Measurements from ENCODE around the gene ELFN1.
"Not testable (repeated sequence)": the region's sequence is repeated elsewhere in the genome, so short reads cannot be mapped to it uniquely, and the experiment has no call there.

ELFN1 gene

GRCh38 chr7:1762238-1762945 is 92.3 kb downstream of the ELFN1 start:
- DNase-seq: no peak

- DNase-seq: no peak
Observed at GRCh38 chr7:1763033-1763432, 93.0 kb downstream of the ELFN1 start.

- not testable (repeated sequence) for DNase-seq
Observed at GRCh38 chr7:1763911-1764310, 93.8 kb downstream of the ELFN1 start.

DNA sequence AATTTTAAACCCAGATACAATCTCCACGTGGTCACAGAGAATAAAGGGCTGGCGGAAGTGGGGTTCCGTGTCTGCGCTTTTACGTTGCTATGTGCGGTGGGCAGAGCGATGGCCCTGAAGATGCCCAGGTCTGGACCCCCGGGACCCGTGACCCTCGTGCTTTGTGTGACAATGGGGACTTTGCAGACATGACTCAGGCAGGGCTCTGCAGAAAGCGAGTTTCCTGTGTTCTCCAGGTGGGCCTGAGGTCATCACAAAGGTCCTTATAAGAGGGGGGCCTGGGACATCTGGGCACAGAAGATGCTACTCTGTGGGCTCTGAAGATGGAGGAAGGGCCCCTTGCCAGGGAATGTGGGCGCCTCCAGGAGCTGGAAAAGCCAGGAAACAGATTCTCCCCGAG is 95.3 kb downstream of the ELFN1 start:
- DNase-seq: no peak

GRCh38 chr7:1767524-1767923 is 97.4 kb downstream of the ELFN1 start:
- DNase-seq: no peak

GRCh38 chr7:1768832-1769231 is 98.8 kb downstream of the ELFN1 start:
- no peak for DNase-seq

GRCh38 chr7:1769286-1770200 is 99.5 kb downstream of the ELFN1 start:
- no peak for DNase-seq

GRCh38 chr7:1770331-1770730 is 100.3 kb downstream of the ELFN1 start:
- no peak for DNase-seq

GRCh38 chr7:1775389-1775788 is 105.3 kb downstream of the ELFN1 start:
- no peak for DNase-seq

DNA sequence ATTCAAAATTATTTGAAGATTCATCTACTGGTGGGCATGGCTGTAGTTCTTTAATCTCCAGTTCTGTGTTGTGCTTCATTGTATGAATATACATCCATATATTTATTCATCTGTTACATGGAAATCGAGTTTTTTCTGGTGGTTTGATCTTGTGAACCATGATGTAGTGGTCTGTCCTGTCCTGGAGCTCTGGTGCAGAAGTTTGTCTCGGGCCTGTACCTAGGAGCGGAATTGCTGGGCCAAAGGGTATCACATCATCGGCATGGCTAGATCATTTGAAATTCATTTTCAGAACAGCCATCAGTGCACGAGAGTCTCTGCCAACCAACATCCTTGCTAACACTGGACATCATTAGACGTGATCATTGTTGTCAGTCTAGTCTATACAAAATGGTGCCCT is 107.0 kb downstream of the ELFN1 start:
- no peak for DNase-seq

DNA sequence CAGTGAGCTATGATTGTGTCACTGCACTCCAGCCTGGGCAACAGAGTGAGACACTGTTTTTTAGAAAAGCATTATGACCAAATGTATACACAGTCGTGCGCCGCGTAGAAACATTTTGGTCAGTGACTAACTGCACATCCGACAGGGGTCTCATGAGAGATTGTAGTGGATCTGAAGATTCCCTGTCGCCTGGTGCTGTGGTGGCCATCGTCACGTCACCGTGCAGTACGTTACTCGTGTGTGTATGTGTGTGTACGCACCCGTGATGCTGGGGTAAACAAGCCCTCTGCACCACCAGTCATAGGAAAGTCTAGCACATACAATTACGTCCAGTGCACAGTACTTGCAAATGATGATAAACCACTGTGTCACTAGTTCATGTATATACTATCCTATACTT is 109.4 kb downstream of the ELFN1 start:
- no peak for DNase-seq

- DNase-seq: no peak
Observed at GRCh38 chr7:1781369-1781768, 111.3 kb downstream of the ELFN1 start.

GRCh38 chr7:1785839-1786238 is 115.8 kb downstream of the ELFN1 start:
- no peak for DNase-seq

- DNase-seq: no peak
Observed at GRCh38 chr7:1787241-1787640, 117.2 kb downstream of the ELFN1 start.

DNA sequence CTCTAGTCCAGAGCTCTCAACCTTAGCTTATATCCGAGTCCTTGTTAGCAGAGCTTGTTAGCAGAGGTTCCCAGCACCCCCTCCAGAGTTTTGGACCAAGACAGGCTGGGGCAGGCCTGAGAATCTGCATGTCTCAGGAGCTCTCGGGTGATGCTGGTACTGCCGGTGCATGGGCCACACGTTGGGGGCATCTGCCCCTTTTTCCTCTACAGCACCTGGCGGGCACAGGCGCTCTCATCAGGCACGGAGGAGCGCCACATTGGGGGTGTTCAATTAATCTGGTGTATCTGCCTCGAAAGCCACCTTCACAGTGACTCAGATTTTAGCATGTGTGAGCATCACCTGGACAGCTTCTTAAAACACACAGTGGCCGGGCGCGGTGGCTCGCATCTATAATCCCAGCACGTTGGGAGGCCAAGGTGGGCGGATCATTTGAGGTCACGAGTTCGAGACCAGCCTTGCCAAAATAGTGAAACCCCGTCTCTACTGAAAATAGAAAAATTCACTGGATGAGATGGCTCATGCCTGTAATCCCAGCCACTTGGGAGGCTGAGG is 117.7 kb downstream of the ELFN1 start:
- DNase-seq: no peak

DNA sequence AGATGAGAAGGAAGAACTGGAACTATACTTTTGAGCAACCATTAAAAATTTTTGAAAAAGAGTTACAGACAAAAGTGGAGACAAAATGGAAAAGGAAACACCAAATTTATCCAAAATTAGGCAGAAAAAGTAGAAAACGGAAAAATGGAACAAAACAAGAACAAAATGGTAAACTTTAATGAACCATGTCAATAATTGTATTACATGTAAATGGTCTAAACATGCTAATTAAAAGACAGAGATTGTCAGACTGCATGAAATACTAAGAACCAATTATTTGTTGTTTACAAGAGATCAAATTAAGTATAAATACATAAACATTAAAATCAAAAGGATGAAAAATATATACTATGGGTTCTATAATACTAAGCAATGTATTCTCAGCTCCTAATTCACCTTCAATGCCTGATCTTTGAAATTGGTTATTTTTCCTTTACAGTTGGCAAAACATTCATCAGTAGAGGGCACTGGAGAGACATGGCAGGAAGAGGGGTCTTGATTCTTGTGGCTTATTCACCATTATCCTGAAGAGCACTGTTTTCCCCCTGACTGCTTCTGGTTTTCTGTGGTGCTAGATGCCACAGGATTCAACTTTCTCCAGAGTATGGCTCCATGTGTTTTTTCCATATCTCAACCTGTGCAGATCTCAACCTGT is 124.9 kb downstream of the ELFN1 start:
- DNase-seq: no peak

All from activated CD4-positive, alpha-beta T cell treated with anti-CD3 and anti-CD28 coated beads, Interleukin-2, amount 50 U/mL, for 4 hours (primary cell).